HL-60/S4 treated with retinoic acid at 250 ng/mL for 4 days and 3 days (cell line): Measurements from ENCODE around the gene ADK.

Source experiments
- in situ Hi-C: fragments of 300-500 bp; cut with MboI; formaldehyde crosslinking; loops from 2 replicates; pipeline ENCODE4 v1.7.0; 2022; ENCODE audit warnings: low sequenced_read_pairs

Gene ADK

DNA sequence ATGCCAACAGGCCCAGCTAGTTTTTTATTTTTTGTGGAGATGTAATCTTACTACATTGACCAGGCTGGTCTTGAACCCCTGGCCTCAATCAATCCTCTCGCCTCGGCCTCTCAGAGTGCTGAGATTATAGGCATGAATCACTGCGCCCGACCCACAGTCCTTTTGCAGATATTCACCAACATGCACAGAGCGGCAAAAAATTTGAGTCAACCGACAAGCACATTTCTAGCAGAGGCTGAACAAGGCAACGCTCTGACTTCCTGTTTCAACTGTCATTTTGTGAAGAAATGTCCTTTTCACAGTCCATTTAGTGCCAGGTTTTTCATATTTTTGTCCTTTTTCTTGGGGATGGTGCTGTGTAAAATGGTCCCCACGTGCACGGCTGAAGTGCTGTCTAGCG lies 604.3 kb downstream of the ADK start:
- in situ Hi-C loops = no loop called here
